ENCODE measurements around the gene TRIM4.
A peak's percentile ranks its signal among the peaks of the same experiment; 100 is the strongest.
"Not testable (repeated sequence)": the region's sequence is repeated elsewhere in the genome, so short reads cannot be mapped to it uniquely, and the experiment has no call there.

Gene TRIM4

DNA sequence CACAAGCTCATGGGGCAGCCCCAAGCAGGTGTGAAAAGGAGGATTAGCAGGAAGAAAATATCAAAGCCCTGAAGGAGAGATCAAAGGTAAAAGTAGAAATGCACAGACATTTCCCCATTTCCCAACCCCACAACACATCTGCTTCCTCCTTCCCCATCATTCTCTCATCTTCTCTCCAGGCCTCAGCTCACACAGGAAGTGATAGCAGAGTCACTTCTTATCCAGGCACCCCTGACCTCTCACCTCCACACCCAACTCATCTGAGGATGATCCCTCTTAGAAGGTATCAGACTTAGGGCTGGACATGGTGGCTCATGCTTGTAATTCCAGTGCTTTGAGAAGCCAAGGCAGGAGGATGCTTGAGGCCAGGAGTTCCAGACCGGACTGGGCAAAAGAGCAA is 28.3 kb upstream of the TRIM4 start:
- no peak for DNase-seq (ENCODE audit: low read depth)
- TF ChIP-seq, protein P1, sequence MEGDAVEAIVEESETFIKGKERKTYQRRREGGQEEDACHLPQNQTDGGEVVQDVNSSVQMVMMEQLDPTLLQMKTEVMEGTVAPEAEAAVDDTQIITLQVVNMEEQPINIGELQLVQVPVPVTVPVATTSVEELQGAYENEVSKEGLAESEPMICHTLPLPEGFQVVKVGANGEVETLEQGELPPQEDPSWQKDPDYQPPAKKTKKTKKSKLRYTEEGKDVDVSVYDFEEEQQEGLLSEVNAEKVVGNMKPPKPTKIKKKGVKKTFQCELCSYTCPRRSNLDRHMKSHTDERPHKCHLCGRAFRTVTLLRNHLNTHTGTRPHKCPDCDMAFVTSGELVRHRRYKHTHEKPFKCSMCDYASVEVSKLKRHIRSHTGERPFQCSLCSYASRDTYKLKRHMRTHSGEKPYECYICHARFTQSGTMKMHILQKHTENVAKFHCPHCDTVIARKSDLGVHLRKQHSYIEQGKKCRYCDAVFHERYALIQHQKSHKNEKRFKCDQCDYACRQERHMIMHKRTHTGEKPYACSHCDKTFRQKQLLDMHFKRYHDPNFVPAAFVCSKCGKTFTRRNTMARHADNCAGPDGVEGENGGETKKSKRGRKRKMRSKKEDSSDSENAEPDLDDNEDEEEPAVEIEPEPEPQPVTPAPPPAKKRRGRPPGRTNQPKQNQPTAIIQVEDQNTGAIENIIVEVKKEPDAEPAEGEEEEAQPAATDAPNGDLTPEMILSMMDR (IDR thresholded peaks at IDR 0.05; ENCODE audit: insufficient read depth, low read depth, low read length, missing control alignments), result no peak
- H3K4me3 ChIP-seq (ENCODE audit: low read depth, low read length), result no peak overlapping the region

DNA sequence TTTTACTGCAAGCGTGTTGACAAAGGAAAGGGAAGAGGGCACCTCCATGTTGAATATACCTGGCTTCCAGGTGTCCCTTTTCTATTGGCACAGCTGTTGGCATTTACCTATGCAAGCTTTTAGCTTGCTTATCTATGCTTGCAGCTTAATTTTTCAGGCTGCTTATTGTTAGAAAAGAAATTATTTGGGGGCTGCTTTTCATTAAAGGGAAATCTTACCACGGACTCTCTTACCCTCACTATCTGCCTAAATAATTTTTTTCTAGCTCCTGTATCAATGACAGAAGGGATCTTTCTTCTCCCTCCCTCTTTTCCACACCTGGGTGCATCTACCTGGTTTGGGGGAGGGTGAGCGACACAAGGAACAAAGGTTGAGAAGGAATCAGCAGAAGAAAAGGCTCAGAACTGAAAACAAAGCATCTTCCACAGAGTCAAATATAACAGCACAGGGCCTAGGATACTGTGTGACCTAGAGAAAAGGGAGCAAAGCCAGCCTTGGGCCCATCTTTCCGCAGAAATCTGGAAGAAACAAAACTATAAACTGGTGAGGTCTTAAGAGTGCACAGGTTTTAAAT is 25.3 kb upstream of the TRIM4 start:
- TF ChIP-seq, protein P1 (IDR thresholded peaks at IDR 0.05; ENCODE audit: insufficient read depth, low read depth, low read length, missing control alignments), result no peak
- DNase-seq (ENCODE audit: low read depth), result no peak
- no peak overlapping the region for H3K4me3 ChIP-seq (ENCODE audit: low read depth, low read length)

DNA sequence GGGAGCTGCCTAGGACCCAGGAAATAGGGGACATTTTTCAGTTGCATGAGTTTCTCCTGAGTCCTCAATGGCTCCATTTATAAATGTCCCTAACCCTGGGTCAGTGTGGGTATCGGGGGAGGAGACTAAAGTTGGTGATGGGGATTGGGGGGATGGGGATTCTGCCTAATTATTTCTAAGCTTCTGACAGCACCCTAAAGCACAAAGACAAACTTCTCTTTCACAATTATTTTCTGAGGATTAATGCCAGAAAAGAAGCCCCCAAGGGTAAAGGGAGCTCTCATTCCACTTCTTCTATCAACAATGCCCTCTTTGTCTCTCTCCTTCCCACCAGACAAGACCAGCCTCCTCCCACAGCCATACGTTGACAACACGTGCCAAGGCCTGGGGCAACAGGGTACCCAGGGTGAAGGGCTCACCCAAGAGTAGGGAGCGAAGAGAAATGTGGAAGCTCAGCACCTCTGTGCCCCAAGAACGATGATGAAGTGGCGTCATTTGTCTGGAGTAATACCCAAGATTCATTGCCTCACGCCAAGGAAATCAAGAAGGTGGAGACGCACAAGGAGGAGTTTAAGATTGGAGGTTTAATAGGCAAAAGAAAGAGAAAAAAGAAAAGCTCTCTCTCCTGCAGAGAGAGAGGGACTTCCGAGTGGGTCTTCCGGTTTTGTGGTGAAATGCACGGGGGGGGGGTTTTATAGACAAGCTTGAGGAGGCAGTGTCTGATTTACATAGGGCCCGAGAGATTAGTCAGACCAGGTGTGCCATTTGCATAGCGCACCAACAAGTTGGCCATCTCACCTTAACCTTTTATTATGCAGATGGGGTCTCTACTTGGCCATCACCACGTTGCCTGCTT is 24.5 kb upstream of the TRIM4 start:
- TF ChIP-seq, protein P1 (IDR thresholded peaks at IDR 0.05; ENCODE audit: insufficient read depth, low read depth, low read length, missing control alignments), result no peak
- no peak overlapping the region for H3K4me3 ChIP-seq (ENCODE audit: low read depth, low read length)
- DNase-seq (ENCODE audit: low read depth), result no peak

DNA sequence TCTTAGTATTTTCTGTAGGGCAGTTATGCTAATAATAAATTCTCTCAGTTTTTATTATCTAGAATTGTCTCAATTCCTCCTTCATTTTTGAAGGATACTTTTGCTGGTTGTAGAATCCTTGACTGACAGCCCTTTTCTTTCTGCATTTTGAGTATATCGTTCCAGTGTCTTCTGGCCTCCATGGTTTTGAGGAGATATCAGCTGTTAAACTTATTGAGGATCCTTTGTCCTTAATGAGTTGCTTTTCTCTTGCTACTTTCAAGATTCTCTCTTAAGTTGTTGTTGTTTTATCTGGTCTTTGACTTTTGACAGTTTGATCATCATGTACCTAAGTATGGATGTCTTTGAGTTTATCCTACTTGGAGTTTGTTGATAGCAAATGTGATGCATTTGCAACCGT is 19.0 kb upstream of the TRIM4 start:
- DNase-seq (ENCODE audit: low read depth), result no peak
- no peak overlapping the region for H3K4me3 ChIP-seq (ENCODE audit: low read depth, low read length)
- TF ChIP-seq, protein P1 (IDR thresholded peaks at IDR 0.05; ENCODE audit: insufficient read depth, low read depth, low read length, missing control alignments), result no peak

DNA sequence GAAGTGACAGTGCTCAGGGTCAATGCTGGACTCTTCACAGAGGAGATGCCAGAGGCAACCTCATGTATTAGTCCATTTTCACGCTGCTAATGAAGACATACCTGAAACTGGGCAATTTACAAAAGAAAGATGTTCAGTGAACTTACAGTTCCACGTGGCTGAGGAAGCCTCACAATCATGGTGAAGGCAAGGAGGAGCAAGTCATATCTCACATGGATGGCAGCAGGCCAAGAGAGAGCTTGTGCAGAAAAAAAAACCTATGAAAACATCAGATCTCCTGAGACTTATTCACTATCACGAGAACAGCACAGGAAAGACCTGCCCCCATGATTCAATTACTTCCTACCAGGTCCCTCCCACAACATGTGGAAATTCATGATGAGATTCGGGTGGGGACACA is 15.7 kb upstream of the TRIM4 start:
- DNase-seq (ENCODE audit: low read depth), result peak; percentile 27

DNA sequence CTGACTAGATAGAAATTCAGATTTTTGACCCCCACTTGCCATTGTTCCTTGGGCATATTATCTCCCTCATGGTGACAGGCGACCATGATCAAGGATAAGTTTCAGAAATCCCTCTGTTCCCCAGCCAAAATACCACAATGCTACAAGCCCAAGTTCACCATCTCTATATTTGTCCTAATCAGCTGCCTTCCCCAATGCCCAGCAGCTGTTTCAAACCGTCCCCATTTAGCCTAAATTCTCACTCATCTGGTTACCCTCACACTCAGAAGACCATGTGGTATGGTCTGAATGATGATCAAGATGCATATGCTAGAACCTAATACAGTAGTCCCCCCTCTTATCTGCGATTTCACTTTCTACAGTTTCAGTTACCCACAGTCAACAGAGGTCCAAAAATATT is 11.0 kb upstream of the TRIM4 start:
- DNase-seq (ENCODE audit: low read depth), result no peak
- TF ChIP-seq, protein P1 (IDR thresholded peaks at IDR 0.05; ENCODE audit: insufficient read depth, low read depth, low read length, missing control alignments), result no peak
- no peak overlapping the region for H3K4me3 ChIP-seq (ENCODE audit: low read depth, low read length)

More for the DNA sequence above, 15.7 kb upstream of the TRIM4 start:
- H3K4me3 ChIP-seq (ENCODE audit: low read depth, low read length), result not testable (repeated sequence)

DNA sequence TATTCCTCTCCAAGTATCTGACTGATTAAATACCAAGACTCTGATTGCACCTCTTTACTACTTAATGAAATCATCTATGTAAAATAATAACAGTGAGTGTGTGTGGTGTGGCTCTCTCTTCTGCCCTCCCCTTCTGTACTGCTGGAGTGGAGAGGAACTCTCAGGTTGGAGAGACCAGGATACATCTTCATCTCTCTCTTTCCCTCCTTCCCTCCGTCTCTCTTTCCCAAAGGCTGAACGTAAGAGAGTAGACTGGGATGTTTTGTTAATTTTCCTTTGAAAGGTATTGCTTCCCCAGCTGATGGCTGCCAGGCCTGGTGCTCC is 10.4 kb upstream of the TRIM4 start:
- DNase-seq (ENCODE audit: low read depth), result no peak
- H3K4me3 ChIP-seq (ENCODE audit: low read depth, low read length), result no peak overlapping the region
- TF ChIP-seq, protein P1 (IDR thresholded peaks at IDR 0.05; ENCODE audit: insufficient read depth, low read depth, low read length, missing control alignments), result no peak

Data from GM12865 (cell line).